ENCODE results near the gene DCC.

Gene DCC

DNA sequence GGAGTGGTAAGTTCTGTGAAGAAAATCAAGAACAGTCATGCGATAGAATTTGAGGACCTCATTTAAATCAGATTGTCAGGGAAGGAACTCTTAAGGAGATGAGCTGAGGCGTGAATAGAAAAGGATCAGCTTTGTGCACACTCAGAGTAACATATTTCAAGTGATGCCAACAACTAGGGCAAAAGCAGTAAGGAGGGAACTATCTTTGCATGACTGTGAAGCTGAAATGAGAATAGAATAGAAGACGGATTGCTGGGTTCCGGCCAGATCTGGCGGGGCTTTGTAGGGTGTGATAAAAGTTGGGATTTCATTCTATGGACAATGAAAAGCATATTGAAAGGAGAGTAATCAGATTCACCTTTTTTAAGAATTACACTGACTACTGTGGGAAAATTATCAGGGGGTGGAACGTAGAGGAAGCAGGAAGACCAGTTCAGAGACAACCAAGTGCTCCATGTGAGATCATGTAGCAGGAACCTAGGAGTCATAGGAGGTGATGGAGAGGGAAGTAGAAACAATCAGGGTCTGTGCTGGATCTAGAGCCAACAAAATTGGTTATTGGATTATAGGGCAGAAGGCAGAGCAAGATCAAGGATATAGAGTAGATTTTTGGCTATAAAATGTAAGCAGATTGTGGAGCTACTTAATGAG lies 884.3 kb downstream of the DCC start:
- FAIRE-seq: no peak

DNA sequence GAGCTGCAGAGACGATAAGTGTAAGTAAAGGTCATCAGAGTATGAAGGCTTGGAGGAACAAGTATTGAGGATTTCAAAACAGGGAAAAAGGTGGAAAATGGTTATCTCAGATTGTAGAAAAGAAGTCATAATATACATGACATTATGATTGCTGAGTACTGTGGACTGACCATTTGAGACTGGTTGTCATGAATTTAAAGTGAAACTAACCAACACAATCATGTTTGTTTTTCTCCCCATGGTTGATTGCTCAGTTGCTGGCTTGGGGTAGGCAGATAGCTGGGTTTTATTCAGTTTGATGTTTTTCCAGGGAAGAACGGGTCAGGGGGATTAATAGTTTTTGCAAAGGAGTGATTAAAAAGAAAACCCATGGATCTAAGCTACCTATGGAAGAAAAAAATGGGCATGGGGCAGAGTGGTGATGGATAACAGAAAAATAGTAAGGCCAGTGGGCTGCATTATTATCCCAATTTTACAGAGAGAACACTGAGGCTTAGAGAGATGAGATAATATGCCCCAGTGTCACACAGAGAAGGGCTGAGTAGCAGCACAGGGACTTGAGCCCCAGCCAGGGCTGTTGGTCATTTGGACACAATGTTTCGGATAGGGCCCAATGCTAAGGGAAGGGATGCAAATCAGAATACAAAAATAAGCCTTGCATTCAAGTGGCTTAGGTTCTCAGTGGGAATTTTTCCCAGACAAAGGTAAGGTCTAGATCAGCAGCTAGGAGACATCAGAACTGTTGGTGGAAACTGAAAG lies 885.7 kb downstream of the DCC start:
- FAIRE-seq: peak; percentile 38
- TF ChIP-seq, protein P1, sequence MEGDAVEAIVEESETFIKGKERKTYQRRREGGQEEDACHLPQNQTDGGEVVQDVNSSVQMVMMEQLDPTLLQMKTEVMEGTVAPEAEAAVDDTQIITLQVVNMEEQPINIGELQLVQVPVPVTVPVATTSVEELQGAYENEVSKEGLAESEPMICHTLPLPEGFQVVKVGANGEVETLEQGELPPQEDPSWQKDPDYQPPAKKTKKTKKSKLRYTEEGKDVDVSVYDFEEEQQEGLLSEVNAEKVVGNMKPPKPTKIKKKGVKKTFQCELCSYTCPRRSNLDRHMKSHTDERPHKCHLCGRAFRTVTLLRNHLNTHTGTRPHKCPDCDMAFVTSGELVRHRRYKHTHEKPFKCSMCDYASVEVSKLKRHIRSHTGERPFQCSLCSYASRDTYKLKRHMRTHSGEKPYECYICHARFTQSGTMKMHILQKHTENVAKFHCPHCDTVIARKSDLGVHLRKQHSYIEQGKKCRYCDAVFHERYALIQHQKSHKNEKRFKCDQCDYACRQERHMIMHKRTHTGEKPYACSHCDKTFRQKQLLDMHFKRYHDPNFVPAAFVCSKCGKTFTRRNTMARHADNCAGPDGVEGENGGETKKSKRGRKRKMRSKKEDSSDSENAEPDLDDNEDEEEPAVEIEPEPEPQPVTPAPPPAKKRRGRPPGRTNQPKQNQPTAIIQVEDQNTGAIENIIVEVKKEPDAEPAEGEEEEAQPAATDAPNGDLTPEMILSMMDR (IDR thresholded peaks at IDR 0.05; ENCODE audit: insufficient read depth, missing control alignments): no peak
- no peak for DNase-seq (ENCODE audit: insufficient read length, low spot score)

More for the DNA sequence above, 884.3 kb downstream of the DCC start:
- TF ChIP-seq, protein P1 (IDR thresholded peaks at IDR 0.05; ENCODE audit: insufficient read depth, missing control alignments): no peak
- no peak for DNase-seq (ENCODE audit: insufficient read length, low spot score)

DNA sequence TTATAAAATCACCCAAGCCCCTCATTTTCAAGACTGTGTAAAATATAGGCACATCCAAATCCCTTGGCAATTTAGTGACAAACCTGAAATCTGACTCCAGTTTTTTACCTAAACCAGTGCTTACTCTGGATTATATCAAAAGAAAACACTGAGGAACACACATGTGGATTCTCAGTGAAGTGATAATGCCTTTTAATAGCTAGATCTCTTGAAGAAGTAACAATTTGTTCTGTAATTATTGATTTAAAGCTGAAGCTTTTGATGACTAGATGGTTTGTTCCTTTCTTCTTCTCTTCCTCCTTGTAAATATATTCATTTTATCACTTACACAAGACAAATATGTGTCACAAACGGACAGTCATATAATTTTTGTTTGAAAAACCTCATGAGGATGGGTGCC lies 894.6 kb downstream of the DCC start:
- DNase-seq (ENCODE audit: insufficient read length, low spot score): no peak
- TF ChIP-seq, protein P1 (IDR thresholded peaks at IDR 0.05; ENCODE audit: insufficient read depth, missing control alignments): no peak
- FAIRE-seq: peak; percentile 35

DNA sequence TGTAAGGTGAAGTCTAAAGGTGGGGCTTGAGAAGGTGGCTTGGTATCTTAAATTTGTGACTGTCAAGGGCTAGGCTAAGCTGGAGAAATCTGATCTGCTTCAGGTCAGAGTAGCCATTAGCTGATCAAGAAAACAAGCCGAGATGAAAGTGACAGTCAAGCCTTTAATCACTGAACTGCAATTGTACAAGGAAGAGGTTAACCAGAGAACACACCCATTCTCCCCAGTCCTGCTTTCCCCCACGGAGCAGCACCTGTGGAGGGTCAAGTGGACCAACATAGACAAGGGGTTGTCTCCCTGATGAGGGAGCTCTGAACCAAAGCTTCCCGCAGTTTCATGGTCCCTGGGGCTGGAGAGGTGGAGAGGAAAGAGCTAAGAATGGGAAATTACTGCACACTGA lies 901.2 kb downstream of the DCC start:
- DNase-seq (ENCODE audit: insufficient read length, low spot score): no peak
- no peak for FAIRE-seq
- TF ChIP-seq, protein P1 (IDR thresholded peaks at IDR 0.05; ENCODE audit: insufficient read depth, missing control alignments): no peak

DNA sequence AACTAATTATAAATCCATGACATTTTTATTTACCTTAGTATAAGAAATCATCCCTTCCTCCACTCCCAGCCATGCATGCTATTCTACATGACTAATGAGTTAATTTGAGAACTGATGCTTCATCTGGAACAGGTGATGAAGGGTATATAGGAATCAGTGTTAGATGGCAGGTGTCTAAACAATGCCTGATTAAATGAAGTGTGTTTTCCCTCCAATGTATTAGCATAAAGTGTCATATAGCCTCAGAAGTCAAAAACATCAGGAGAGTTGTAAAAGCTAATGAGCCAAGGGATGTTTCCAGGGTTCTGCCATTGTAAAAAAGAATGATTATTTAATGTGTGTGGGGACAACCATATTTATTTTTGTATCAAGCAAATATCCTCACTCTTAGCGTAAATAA lies 913.8 kb downstream of the DCC start:
- TF ChIP-seq, protein P1 (IDR thresholded peaks at IDR 0.05; ENCODE audit: insufficient read depth, missing control alignments): no peak
- DNase-seq (ENCODE audit: insufficient read length, low spot score) (no peak), FAIRE-seq (no peak)

DNA sequence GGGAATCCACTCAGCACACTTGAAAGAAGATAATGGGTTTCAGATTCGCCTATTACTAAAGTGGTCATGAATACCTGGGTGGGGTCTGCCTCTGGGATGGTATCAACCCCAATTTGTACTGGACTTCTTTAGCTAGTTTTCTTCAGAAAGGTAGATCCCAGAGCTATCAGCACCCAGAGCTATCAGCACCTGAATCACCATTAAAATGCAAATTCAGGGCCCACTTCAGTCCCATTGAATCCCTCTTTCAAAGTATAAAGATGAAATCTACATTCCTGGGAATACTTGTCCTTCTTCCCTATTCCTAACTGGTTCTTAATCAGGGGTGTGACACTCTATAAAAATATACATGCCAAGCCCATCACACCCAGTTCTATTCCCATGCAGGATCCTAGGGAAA lies 914.3 kb downstream of the DCC start:
- FAIRE-seq (no peak), DNase-seq (ENCODE audit: insufficient read length, low spot score) (no peak)
- TF ChIP-seq, protein P1 (IDR thresholded peaks at IDR 0.05; ENCODE audit: insufficient read depth, missing control alignments): no peak

DNA sequence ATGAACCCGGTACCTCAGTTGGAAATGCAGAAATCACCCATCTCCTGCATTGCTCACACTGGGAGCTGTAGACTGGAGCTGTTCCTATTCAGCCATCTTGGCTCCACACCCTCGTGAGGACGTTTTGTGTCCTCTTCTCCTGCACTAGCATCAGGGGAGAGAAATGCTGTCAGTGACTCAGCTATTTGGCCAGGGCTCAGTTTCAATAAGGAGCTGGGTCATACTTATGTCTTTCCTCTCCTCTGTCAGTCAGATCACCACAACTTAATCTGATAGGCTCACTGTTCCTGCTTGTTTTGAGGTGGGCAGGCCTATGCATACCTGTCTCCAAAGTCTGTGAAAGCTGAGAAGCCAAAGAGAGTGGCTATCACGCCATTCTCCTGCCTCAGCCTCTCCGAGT lies 921.2 kb downstream of the DCC start:
- DNase-seq (ENCODE audit: insufficient read length, low spot score): no peak
- TF ChIP-seq, protein P1 (IDR thresholded peaks at IDR 0.05; ENCODE audit: insufficient read depth, missing control alignments): no peak
- FAIRE-seq: no peak
